GM19043 (cell line): ENCODE results near the gene LZTS2.
"Not testable (repeated sequence)": the region's sequence is repeated elsewhere in the genome, so short reads cannot be mapped to it uniquely, and the experiment has no call there.

Experiments used
- ATAC-seq: cut with Tn5 transposase; IDR thresholded peaks from one replicate; pipeline ENCODE4 v1.9.1; 2021; ENCODE audit warnings: low read depth; ENCODE audit not compliant: unreplicated experiment

LZTS2 gene

GRCh38 chr10:101031128-101031795 is 31.7 kb downstream of the LZTS2 start, which contains the start of the genes PDZD7 and SFXN3:
Gene PDZD7 (minus strand): TSS chr10:101031129. CDS start chr10:101030219, 910 bp downstream.
Gene SFXN3 (plus strand): TSS chr10:101031234. CDS start chr10:101034695, 3,461 bp downstream.
- ATAC-seq: peak; percentile 95

- no peak for ATAC-seq
Observed at GRCh38 chr10:101031796-101032636, 32.4 kb downstream of the LZTS2 start.

- no peak for ATAC-seq
Observed at GRCh38 chr10:101032637-101033224, 33.1 kb downstream of the LZTS2 start.

- ATAC-seq: no peak
Observed at GRCh38 chr10:101033276-101033675, 33.7 kb downstream of the LZTS2 start.

- ATAC-seq: not testable (repeated sequence)
Observed at GRCh38 chr10:101034404-101034803, 34.8 kb downstream of the LZTS2 start.

- ATAC-seq: no peak
Observed at GRCh38 chr10:101035314-101035713, 35.7 kb downstream of the LZTS2 start.

- ATAC-seq: no peak
Observed at GRCh38 chr10:101035916-101036702, 36.5 kb downstream of the LZTS2 start.

- ATAC-seq: no peak
Observed at GRCh38 chr10:101036726-101037125, 37.1 kb downstream of the LZTS2 start.

GRCh38 chr10:101038484-101038883 is 38.9 kb downstream of the LZTS2 start:
- no peak for ATAC-seq

- ATAC-seq: no peak
Observed at GRCh38 chr10:101040061-101040460, 40.5 kb downstream of the LZTS2 start.

GRCh38 chr10:101040851-101041250 is 41.2 kb downstream of the LZTS2 start:
- ATAC-seq: no peak

- ATAC-seq: no peak
Observed at GRCh38 chr10:101041252-101041761, 41.7 kb downstream of the LZTS2 start.

GRCh38 chr10:101042118-101042517 is 42.5 kb downstream of the LZTS2 start:
- no peak for ATAC-seq

GRCh38 chr10:101042667-101043362 is 43.2 kb downstream of the LZTS2 start:
- peak; percentile 93 for ATAC-seq

GRCh38 chr10:101043363-101043707 is 43.7 kb downstream of the LZTS2 start:
- no peak for ATAC-seq

GRCh38 chr10:101044117-101044516 is 44.5 kb downstream of the LZTS2 start:
- ATAC-seq: no peak

GRCh38 chr10:101046332-101047238 is 47.0 kb downstream of the LZTS2 start:
- no peak for ATAC-seq

GRCh38 chr10:101047268-101047667 is 47.7 kb downstream of the LZTS2 start:
- ATAC-seq: no peak
